ENCODE data around the gene TAP1. TPM values are rescaled to one million over a fixed set of nuclear protein-coding genes. Genes with fewer than 3 reads are reported as not detected.
A peak's percentile ranks its signal among the peaks of the same experiment; 100 is the strongest.
"Not testable (repeated sequence)": the region's sequence is repeated elsewhere in the genome, so short reads cannot be mapped to it uniquely, and the experiment has no call there.

TAP1 gene, protein sequence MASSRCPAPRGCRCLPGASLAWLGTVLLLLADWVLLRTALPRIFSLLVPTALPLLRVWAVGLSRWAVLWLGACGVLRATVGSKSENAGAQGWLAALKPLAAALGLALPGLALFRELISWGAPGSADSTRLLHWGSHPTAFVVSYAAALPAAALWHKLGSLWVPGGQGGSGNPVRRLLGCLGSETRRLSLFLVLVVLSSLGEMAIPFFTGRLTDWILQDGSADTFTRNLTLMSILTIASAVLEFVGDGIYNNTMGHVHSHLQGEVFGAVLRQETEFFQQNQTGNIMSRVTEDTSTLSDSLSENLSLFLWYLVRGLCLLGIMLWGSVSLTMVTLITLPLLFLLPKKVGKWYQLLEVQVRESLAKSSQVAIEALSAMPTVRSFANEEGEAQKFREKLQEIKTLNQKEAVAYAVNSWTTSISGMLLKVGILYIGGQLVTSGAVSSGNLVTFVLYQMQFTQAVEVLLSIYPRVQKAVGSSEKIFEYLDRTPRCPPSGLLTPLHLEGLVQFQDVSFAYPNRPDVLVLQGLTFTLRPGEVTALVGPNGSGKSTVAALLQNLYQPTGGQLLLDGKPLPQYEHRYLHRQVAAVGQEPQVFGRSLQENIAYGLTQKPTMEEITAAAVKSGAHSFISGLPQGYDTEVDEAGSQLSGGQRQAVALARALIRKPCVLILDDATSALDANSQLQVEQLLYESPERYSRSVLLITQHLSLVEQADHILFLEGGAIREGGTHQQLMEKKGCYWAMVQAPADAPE
- polyA plus RNA-seq (ENCODE audit: insufficient read length in 3 of 3): 10 to 100 TPM in 1 of 3 donors, 1 to 10 TPM in 2; 8.6 to 11.0 (median 9.3) TPM
- long read RNA-seq, donor 1, partial matches to known transcripts: 0 of 1 reads
- long read RNA-seq, donor 1, other reads (novel, unspliced or antisense): 0 of 1 reads
- long read RNA-seq, donor 2: 0 reads
- long read RNA-seq, donor 3, partial matches to known transcripts: 0 of 2 reads
- long read RNA-seq, donor 3, other reads (novel, unspliced or antisense): 0 of 2 reads
- long read RNA-seq, donor 4, partial matches to known transcripts: 0 of 3 reads
- long read RNA-seq, donor 4, other reads (novel, unspliced or antisense): 0 of 3 reads
- long read RNA-seq, donor 5: 0 reads
- long read RNA-seq, donor 6, partial matches to known transcripts: 0 of 3 reads
- long read RNA-seq, donor 6, other reads (novel, unspliced or antisense): 0 of 3 reads
- long read RNA-seq, donor 7, partial matches to known transcripts: 0 of 2 reads
- long read RNA-seq, donor 7, other reads (novel, unspliced or antisense): 0 of 2 reads
- long read RNA-seq, donor 8, partial matches to known transcripts: 0 of 2 reads
- long read RNA-seq, donor 8, other reads (novel, unspliced or antisense): 0 of 2 reads
- long read RNA-seq, donor 9, partial matches to known transcripts: 0 of 3 reads
- long read RNA-seq, donor 9, other reads (novel, unspliced or antisense): 0 of 3 reads
- long read RNA-seq, donor 10: 0 reads
- long read RNA-seq, donor 11, partial matches to known transcripts: 0 of 1 reads
- long read RNA-seq, donor 11, other reads (novel, unspliced or antisense): 0 of 1 reads
- long read RNA-seq, donor 12, transcript TAP1-201 (11 exons, 2,959 nt): major isoform, 5 of 5 reads
- long read RNA-seq, donor 12, partial matches to known transcripts: 0 of 5 reads
- long read RNA-seq, donor 12, other reads (novel, unspliced or antisense): 0 of 5 reads
- long read RNA-seq, donor 13: 0 reads
- long read RNA-seq, donor 14, partial matches to known transcripts: 0 of 2 reads
- long read RNA-seq, donor 14, other reads (novel, unspliced or antisense): 0 of 2 reads
- long read RNA-seq, donor 15, transcript TAP1-201 (11 exons, 2,959 nt): major isoform, 5 of 6 reads
- long read RNA-seq, donor 15, partial matches to known transcripts: 0 of 6 reads
- long read RNA-seq, donor 15, other reads (novel, unspliced or antisense): 0 of 6 reads
- long read RNA-seq, donor 16, partial matches to known transcripts: 0 of 2 reads
- long read RNA-seq, donor 16, other reads (novel, unspliced or antisense): 0 of 2 reads

GRCh38 chr6:32853541-32854375 lies at the start of gene TAP1, which contains the start of gene PSMB9:
Gene TAP1, minus strand, starts transcription at chr6:32853704. Its CDS starts 68 bp downstream, at chr6:32853636.
Gene PSMB9, plus strand, starts transcription at chr6:32854192. Its CDS starts 38 bp downstream, at chr6:32854230.
- peak; percentile 90 for DNase-seq

DNA sequence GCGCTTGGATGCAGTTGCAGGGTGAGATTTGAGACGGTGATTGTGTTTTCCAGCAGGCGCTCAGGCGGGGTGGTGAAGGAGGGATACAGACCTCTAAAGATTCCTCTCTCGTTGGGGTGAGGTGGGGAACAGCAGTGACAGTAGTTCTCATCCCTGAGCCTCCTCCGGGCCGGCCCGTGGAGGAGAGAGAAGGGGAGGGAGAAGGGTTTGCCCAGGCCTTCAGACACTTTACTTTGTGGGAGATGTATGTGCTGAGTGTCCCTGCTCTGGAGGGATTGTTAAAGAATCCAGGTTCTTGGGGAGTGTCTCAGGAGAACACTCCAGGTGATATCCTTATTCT lies 41.5 kb upstream of the TAP1 start:
- no peak for DNase-seq

GRCh38 chr6:32894085-32895005 lies 40.8 kb upstream of the TAP1 start:
- DNase-seq: peak; percentile 93

GRCh38 chr6:32890831-32891230 lies 37.3 kb upstream of the TAP1 start:
- DNase-seq: no peak

DNA sequence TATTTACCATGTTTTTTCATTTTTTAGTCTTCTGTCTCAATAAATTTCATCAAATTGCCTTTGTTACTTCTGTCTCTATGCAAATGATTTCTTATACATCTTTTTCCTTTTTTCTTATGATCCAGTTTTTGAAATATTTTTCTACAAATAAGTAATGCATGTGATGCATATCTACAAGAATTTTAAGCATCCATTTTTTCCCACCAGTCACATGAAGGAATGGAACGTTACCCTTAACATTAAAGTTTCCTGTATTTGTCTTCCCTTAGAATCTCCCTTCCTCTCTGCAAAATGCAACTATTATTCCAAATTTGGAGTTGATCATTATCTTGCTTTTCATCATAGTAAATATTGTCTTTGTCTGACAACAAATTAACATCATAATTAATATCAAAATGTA lies 36.0 kb upstream of the TAP1 start:
- DNase-seq: no peak

DNA sequence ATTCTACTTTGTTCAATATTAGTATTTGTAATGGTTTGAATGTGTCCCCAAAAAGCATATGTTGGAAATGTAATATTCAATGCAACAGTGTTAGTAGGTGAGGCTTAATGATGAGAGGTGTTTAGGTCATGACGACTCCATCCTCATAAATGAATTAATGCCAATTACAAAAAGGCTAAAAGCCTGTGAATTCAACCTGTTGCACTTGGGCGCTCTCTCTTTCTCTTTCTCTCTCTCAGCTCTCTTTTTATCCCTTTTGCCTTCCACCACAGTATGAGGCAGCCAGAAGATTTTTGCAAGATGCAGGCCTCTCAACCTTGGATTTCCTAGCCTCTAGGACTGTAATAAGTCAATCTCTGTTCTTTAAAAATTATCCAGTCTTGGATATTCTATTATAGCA lies 35.1 kb upstream of the TAP1 start:
- no peak for DNase-seq

GRCh38 chr6:32887616-32888015 lies 34.1 kb upstream of the TAP1 start:
- DNase-seq: no peak

DNA sequence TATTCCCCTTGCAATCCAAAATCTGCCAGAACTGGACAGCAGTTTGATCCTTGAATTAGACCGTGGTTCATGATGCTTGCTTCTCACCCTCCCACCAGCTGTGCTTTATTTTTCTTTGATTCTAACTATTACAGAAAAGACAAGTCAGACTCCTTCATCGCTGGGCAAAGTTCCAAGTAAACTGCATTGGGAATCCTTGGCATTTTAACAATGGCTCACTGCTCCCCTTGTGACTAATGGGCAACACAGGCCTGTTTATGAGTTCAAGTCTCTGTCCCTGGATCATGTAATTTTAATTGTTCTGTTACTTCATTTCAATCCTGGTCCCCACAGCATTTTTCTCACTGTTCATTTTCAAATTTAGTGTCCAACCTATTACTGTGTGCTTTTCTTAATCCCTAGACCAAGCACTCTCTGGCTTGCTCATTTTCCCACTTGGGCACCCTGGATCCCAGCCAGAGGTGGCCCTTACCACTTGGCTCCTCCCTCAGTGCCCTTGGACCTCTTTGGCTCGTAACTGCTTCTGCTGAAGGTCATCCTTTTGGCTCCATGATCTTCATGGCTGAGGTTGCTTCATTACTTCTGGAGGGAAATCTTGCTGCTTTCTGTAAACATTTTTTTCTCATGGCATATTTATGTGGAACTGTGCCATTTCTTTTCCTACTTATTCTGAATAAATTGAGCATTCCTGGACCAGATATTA lies 33.3 kb upstream of the TAP1 start:
- no peak for DNase-seq

DNA sequence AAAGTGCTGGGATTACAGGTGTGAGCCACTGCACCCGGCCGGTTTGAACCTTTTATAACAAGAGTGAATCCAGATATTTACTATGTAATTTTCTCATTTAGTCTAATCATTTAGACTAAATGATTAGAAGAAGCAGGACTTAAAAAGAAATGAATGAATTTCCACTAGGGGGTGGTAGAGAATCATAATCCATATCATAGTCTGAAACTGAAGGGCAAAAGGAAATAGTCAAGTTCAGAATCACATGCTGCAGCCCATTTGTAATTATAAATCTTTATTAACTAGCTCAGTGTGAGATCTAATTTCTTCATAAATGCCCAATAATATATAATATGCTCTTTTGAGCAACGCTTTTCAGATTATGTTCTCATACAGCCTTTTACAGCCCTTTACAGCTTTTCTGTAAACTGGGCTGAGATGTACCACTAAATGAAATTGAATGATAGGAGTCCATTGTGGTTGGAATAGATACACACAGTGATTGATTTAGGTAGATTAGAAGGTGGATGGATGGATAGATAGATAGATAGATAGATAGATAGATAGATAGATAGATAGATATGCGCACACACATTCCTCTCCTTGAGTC lies 32.3 kb upstream of the TAP1 start:
- DNase-seq: peak; percentile 80

- no peak for DNase-seq
Observed at GRCh38 chr6:32883789-32884188, 30.3 kb upstream of the TAP1 start.

DNA sequence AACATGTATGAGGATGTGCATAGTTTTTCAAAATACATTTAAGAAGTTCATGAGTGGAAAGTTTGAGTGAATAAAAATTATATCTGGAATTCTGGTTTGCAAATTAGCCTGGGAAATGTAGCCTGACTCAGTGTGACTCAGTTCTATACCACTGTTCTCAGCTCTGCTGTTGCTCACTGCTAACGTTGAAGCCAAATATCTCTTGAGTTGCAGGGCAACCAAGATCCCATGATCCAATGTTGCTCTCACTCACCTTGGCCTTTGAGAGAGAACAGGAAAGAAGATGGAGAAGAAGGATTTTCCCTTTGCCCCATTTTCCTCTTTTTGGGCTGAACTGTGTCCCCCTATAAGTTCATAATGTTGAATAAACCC lies 29.4 kb upstream of the TAP1 start:
- DNase-seq: no peak

DNA sequence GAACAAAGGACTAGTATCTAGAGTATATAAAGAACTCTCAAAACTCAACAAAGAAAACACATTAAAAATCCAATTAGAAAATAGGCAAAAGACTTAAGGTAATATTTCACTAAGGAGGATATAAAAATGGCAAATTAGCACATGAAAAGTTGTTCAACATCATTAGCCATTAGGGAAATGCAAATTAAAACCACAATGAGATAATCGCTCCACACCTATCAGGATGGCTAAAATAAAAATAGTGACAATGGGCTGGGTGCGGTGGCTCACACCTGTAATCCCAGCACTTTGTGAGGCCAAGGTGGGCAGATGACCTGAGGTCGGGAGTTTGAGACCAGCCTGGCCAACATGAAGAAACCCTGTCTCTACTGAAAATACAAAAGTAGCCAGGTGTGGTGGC lies 27.5 kb upstream of the TAP1 start:
- DNase-seq: not testable (repeated sequence)

DNA sequence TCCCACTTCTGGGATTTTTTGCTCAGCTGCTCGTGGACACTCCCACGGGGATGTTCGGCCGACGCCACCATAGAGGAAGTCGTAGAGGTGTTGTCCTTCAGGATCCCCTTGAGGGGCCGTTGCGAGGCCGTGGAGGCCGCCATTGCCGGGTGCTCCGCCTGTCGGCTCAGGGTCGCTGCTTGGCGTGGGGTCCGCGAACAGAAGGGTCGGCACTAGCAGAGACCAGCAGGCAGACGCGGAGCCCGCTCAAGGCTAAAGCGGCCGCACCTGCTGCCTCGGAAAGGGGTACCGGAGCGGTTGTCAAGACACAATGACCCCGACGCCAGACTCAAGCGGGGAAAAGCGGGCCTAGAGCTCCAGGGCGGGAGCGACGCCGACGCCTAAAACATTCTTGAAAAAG lies 26.2 kb upstream of the TAP1 start:
- DNase-seq: no peak

DNA sequence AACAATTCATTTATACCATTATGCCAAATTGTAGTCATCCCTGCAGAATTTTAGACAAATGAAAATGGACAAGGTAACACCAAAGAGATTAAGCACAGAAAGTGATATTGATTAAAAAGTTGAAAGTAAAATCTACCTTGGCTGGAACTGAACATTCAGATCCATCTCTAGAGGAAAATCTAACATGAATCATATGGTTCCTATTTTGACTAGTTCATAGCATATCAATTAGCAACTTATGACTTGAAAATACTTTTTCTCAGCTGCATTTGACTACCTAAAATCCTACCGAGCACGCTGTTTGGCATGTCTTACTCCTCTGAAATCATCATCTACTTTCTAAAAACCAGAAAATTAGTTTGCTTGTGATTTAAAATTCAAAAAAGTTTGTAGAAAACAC lies 23.1 kb upstream of the TAP1 start:
- DNase-seq: no peak

- DNase-seq: not testable (repeated sequence)
Observed at GRCh38 chr6:32873947-32874346, 20.4 kb upstream of the TAP1 start.

- peak; percentile 81 for DNase-seq
Observed at GRCh38 chr6:32868257-32868788, 14.8 kb upstream of the TAP1 start.
